HepG2 (cell line): ENCODE measurements around the gene TEAD1.

Experiments used
- CREB1 ChIP-seq, 2 experiments: fragments of 450-650 bp in 1 of 2; IDR thresholded peaks; 2 replicates each; pipeline ENCODE4 v1.6.1; 2016 to 2017; ENCODE audit warnings: control low read depth in 1 of 2, mild to moderate bottlenecking in 1 of 2, missing compliant biosample characterization in 1 of 2, missing genetic modification characterization in 1 of 2
- JUN ChIP-seq: sonication (generic); formaldehyde crosslinking; IDR thresholded peaks from 2 replicates; pipeline ENCODE4 v1.4.0; 2020; ENCODE audit warnings: mild to moderate bottlenecking, missing genetic modification reagents
- MAFG ChIP-seq: sonication (generic); formaldehyde crosslinking; IDR thresholded peaks from 2 replicates; pipeline ENCODE4 v1.5.1; 2020; ENCODE audit warnings: mild to moderate bottlenecking, missing genetic modification reagents
- POLR2A ChIP-seq, 2 experiments: IDR thresholded peaks; 2 replicates each; pipeline ENCODE4 v1.6.1; 2011; ENCODE audit warnings: low read depth in 2 of 2, low read length in 2 of 2, mild to moderate bottlenecking in 1 of 2, moderate library complexity in 1 of 2; ENCODE audit not compliant: insufficient read depth in 1 of 2
- PRPF4 ChIP-seq: fragments of 200-400 bp; formaldehyde crosslinking; IDR thresholded peaks from 2 replicates; pipeline ENCODE4 v1.6.1; 2016; ENCODE audit warnings: low read length, low read depth; ENCODE audit not compliant: poor library complexity, severe bottlenecking
- RAD21 ChIP-seq: fragments of 450-650 bp; formaldehyde crosslinking; IDR thresholded peaks from 2 replicates; pipeline ENCODE4 v1.5.0; 2020; ENCODE audit warnings: mild to moderate bottlenecking
- TAF1 ChIP-seq: sonication (generic); formaldehyde crosslinking; IDR thresholded peaks from 2 replicates; pipeline ENCODE4 v1.4.0; 2020; ENCODE audit warnings: missing genetic modification reagents
- ZNF10 ChIP-seq: sonication (generic); formaldehyde crosslinking; IDR thresholded peaks from 2 replicates; pipeline ENCODE4 v1.4.0; 2020; ENCODE audit warnings: mild to moderate bottlenecking, low read depth, missing genetic modification reagents, borderline replicate concordance
- ZNF138 ChIP-seq: sonication (generic); formaldehyde crosslinking; IDR thresholded peaks from 2 replicates; pipeline ENCODE4 v1.5.0; 2020; ENCODE audit warnings: mild to moderate bottlenecking, low read depth, missing genetic modification reagents

DNA sequence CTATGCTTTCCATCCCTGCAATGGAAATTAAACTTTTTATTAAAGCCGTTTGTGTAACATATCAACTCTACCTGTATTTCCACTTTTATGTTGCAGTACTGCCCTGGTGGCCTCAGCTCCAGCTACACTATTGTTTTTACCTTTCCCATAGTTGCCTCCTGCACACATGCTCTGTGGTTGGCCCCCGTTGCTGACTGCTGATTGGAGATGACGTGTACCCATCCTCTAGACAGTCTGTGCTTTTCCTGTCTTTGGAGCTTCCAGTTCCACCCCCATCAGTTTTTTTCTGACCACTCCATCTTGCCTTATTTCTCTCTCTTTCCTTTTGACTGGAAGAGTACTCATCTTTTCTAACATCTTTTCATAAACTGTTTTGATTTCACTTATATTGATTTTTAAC is 123.8 kb downstream of the TEAD1 start:
- TF ChIP-seq ZNF138 (CRISPR knock-in tag) (no peak), ZNF10 (CRISPR knock-in tag) (no peak), TAF1 (CRISPR knock-in tag) (no peak), PRPF4 (no peak), JUN (CRISPR knock-in tag) (no peak), POLR2A (IDR thresholded peaks at IDR 0.05; ENCODE audit: insufficient read depth in 1 of 2, low read depth in 2 of 2, low read length in 2 of 2) (no peak), MAFG (CRISPR knock-in tag) (no peak), CREB1 (IDR thresholded peaks at IDR 0.05) (no peak), CREB1 (CRISPR knock-in tag; IDR thresholded peaks at IDR 0.05) (no peak), RAD21 (CRISPR knock-in tag) (no peak)
